A549 (cell line): ENCODE results near the gene ASB7.

Experiments used
- CBX8 ChIP-seq: fragments of 200-600 bp; sonication (generic); IDR thresholded peaks from 2 replicates; pipeline ENCODE4 v1.6.1; 2016
- CHD4 ChIP-seq: fragments of 200-600 bp; sonication (generic); IDR thresholded peaks from 2 replicates; pipeline ENCODE4 v1.6.1; 2016; ENCODE audit warnings: antibody characterized with exemption, mild to moderate bottlenecking, borderline replicate concordance
- CTCF ChIP-seq: fragments of >200 bp; sonication (Bioruptor Twin); formaldehyde crosslinking; IDR thresholded peaks from 3 replicates; pipeline ENCODE4 v1.5.1; 2016
- E2F6 ChIP-seq: IDR thresholded peaks from 2 replicates; pipeline ENCODE4 v1.6.1; 2012; ENCODE audit warnings: low read depth, borderline replicate concordance
- ESRRA ChIP-seq: fragments of 150-350 bp; IDR thresholded peaks from 2 replicates; pipeline ENCODE4 v1.6.1; 2014; ENCODE audit warnings: mild to moderate bottlenecking, low read length, borderline replicate concordance
- HOXB13 ChIP-seq: fragments of 250-450 bp; sonication (Bioruptor Pico); IDR thresholded peaks from 2 replicates; pipeline ENCODE4 v1.5.0; 2020; ENCODE audit warnings: low read depth, mild to moderate bottlenecking, moderate library complexity
- MAZ ChIP-seq: fragments of 150-350 bp; IDR thresholded peaks from 2 replicates; pipeline ENCODE4 v1.6.1; 2014; ENCODE audit warnings: antibody characterized with exemption, low read depth, low read length, borderline replicate concordance
- POLR2A ChIP-seq: IDR thresholded peaks from 2 replicates; pipeline ENCODE4 v1.6.1; 2012; ENCODE audit warnings: mild to moderate bottlenecking, low read length
- RARB ChIP-seq: fragments of 250-450 bp; sonication (Bioruptor Pico); IDR thresholded peaks from 2 replicates; pipeline ENCODE4 v1.8.0; 2021; ENCODE audit warnings: mild to moderate bottlenecking, moderate library complexity
- RNF2 ChIP-seq: fragments of 200-600 bp; sonication (generic); IDR thresholded peaks from 2 replicates; pipeline ENCODE4 v1.6.1; 2016; ENCODE audit warnings: low read depth, mild to moderate bottlenecking, antibody characterized with exemption, moderate library complexity, borderline replicate concordance
- USF2 ChIP-seq: fragments of 450-650 bp; IDR thresholded peaks from 2 replicates; pipeline ENCODE4 v1.6.1; 2014; ENCODE audit warnings: antibody characterized with exemption

DNA sequence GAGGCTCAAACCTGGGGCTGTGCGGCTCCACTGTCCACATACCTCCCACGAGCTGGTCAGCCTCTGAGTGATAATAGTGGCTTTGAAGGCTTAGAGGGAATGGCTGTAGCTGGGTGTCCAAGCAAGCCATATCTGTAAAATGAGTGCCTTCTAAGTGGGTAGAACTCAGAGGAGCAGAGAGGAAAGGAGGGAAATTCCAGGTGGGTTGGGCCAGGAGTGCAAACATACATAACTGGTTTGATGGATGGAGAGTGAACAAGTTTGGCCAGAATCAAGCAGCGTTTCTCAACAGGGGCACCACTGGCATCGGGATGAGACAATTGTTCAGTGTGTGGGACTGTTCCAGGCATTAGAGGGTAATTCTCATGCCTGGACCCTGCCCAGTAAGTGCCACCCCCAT, 91.1 kb downstream of the ASB7 start:
- TF ChIP-seq HOXB13 (CRISPR knock-in tag) (no peak), MAZ (no peak), RARB (CRISPR knock-in tag) (no peak), ESRRA (no peak), USF2 (no peak), E2F6 (no peak), CBX8 (no peak), CTCF (no peak), POLR2A (no peak), RNF2 (no peak), CHD4 (no peak)
